HG02970 (cell line): ENCODE measurements around the gene UBE3C.
"Not testable (repeated sequence)": the region's sequence is repeated elsewhere in the genome, so short reads cannot be mapped to it uniquely, and the experiment has no call there.

ENCODE experiments used
- ATAC-seq: cut with Tn5 transposase; IDR thresholded peaks from one replicate; pipeline ENCODE4 v1.9.1; 2021; ENCODE audit warnings: mild to moderate bottlenecking, moderate library complexity, moderate number of reproducible peaks; ENCODE audit not compliant: unreplicated experiment, low FRiP score

Gene UBE3C

DNA sequence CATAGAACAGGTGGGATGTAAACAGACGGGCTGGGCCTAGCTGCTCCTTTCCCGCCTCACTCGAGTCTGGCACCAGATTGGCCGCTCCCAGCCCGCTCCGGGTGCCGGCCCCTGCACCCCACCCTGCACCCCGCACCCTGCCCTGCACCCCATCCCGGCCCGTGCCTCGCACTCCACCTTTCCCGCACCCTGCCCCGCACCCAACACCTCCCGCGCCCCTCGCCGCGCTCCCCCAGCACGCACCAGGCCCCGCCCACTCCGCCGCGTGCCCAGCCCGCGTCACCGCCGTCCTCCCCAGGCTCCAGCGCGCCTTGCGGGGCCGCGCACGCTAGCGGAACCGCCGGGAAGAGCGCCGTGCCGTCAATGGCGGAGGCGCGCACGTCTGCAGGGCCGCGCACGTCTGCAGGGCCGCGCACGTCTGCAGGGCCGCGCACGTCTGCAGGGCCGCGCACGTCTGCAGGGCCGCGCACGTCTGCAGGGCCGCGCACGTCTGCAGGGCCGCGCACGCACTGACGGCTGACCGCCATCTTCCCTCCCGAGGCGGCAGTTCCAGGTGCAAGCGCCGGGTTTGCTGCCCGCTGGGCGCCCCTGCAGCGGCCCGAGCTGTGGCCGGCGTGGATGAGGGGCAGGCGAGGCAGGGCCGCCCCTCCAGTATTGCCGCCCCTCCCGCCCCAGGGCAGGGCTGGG is at the start of gene UBE3C:
UBE3C (plus strand) TSS at position 503 of the 687 bp plus-strand sequence. CDS start 347 bp downstream, outside the sequence.
- peak; percentile 91 for ATAC-seq

DNA sequence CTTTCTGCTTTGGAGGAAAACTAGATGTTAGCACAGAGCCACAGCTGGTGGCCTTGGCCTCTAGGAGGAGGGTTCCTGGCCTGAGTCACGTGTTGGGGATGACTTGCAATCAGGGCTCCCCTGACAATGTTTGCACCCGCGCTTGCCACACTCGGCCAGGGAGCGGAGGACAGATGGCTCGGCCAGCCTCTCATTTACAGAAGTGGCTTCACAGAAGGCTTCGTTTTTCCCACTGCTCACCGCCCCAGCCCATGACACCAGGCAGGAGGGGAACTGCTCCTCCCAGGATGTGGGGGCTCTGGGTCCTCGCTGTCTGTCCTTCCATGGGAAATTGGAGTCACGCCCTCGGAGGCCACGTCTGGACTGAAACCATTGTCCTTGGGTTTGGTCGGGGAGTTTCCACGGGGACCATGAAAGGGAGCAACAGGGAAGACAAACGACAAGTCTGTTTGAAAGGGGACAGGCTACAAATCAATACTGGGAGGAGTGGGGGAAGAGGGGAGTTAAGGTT is 49.6 kb upstream of the UBE3C start:
- ATAC-seq: no peak

DNA sequence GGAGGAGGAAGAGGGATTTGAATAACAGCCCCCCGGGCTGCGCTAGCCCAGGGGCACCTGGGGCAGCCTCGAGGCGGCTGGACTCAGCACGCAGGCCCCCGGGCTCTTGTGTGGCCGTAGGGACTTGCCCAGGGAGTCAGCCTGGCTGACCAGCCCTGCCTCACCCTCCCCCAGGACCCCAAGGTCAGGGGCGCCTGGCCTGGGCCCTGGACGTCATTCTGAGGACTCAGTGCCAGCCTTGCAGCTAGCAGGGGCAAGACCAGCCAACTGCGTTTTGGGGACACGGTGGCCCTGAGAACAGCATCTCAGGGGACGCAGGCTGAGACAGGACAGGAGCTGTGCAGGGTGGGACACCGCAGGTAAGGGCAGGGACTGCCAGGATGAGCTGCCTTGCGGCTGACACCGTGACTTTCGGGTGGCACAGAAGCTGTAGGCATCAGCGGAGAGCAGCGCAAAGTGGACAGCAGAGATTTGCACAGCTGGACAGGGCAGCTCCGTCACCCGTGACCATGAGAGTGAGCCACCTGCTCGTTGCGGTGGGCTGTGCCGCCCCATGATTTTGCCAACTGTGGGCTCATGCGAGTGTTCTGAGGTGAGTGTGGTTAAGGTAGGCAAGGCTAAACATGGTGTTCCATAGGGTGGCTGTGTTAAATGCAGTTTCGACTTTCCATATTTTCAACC is 48.1 kb upstream of the UBE3C start:
- no peak for ATAC-seq

DNA sequence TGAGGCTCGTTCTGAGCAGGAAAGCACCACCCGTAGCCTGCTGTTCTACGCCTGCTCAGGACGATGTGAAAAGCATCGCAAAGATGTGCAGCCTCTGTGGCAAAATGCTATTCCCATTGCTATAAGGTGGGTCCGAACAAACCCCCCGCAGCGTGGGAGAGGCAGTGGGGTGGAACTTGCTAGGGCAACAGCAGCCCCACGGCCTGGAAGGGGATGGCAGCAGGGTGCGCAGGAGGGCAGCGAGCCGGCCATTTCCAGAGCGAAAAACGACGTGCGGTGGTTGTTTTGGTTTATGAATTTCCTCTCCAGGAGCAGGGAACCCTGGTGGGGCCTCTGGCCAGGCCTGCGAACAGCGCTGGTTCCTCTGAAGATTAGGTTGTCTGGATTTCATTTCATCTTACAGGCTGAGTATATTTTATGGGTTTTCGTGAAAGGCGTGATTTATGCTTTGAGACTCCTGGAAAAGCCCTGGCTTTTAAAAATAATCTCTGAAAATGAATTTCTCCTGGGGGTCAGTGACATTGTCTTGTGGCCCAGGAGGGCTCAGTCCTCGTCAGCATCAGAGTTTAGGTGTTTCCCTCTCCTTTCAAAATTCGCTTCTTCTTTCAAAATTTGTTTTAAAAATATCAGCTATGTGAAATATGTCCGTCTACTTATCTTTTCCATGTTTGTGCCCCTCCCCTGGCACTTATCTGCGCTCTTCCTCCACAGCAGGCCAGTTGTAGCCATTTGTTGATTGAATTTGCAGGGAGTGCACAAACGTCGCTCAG is 42.3 kb upstream of the UBE3C start:
- ATAC-seq: no peak

DNA sequence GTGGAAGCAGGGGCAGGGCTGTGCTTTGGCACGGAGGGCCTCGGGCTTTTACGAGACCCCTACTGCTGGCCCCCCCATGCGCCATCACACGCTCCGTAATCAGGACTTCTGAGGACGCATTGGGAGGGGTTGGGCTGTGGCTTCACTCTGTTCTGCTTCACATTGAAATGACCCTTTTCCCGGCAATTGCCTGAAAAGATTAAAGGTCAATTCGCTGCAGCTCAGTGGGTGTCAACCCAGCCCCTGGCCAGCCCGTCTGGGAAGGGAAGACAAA is 41.7 kb upstream of the UBE3C start:
- no peak for ATAC-seq

DNA sequence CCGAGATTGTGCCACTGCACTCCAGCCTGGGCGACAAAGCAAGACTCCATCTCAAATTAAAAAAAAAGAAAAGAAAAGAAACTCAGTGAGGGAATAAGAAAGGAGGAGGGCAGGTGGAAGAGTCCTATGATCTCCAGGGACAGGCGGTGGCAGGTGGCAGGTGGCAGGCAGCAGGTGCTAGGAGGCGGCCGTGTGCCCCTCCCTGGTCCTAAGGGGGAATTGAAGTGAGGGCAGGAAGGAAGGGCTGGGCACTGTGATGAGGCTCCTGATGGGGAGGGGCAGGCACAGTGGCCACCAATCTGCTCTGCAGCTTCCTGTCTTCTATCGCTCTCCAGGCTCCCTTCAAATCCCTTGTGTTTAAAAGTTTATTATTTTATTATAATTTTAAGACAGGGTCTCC is 41.2 kb upstream of the UBE3C start:
- ATAC-seq: no peak

DNA sequence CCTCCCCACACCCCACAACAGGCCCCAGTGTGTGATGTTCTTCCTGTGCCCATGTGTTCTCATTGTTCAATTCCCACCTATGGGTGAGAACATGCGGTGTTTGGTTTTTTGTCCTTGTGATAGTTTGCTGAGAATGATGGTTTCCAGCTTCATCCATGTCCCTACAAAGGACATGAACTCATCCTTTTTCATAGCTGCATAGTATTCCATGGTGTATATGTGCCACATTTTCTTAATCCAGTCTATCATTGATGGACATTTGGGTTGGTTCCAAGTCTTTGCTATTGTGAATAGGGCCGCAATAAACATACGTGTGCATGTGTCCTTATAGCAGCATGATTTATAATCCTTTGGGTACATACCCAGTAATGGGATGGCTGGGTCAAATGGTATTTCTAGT is 38.7 kb upstream of the UBE3C start:
- ATAC-seq: not testable (repeated sequence)

DNA sequence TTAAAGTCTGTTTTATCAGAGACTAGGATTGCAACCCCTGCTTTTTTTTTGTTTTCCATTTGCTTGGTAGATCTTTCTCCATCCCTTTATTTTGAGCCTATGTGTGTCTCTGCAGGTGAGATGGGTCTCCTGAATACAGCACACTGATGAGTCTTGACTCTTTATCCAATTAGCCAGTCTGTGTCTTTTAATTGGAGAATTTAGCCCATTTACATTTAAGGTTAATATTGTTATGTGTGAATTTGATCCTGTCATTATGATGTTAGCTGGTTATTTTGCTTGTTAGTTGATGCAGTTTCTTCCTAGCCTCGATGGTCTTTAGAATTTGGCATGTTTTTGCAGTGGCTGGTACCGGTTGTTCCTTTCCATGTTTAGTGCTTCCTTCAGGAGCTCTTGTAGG is 35.1 kb upstream of the UBE3C start:
- ATAC-seq: not testable (repeated sequence)

DNA sequence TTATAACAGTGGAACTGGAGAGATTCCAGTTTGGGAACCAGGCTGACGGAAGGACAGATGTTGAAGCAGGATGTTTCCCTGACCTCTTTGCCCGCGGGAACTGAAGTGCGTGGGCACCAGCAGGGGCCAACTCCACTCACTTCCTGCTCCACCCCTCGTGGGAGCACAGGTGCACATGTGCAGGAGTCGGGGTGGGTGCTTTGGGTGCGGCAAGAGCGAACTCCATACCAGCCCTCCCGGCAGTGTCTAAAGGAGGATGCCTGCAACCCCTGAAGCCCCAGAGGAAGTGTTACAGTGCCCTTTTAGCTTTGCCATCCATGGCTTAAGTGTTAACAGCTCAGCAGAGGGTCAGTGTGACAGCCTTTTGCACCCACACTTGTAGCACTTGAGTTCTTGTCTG is 27.4 kb upstream of the UBE3C start:
- ATAC-seq: no peak

DNA sequence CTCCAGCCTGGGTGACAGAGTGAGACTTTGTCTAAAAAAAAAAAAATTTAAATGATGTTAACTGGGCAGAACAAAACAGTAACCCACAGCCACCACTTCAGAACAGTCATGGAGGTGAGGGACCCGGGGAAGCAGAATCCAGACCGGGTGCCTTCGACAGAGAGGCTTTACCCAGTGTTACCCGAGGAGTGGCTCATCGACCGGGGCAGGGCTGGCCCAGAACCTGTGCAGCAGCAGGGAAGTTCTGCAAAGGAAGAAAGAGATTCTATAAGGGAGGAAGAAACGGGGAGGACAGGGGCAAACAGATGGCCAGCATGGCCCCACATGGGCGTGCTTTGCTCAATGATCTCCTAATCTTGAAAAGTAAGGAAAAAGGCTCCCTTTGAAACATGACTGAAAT is 26.0 kb upstream of the UBE3C start:
- ATAC-seq: no peak

DNA sequence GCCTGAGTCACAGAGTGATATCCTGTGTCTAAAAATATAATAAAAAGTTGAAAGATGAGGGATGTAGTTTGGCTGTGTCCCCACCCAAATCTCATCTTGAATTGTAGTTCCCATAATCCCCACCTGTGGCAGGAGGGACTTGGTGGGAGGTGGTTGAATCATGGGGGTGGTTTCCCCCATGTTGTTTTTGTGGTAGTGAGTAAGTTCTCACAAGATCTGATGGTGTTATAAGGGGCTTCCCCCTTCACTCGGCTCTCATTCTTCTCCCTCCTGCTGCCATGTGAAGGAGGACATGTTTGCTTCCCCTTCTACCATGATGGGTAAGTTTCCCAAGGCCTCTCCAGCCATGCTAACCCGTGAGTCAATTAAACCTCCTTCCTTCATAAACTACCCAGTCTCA is 25.1 kb upstream of the UBE3C start:
- ATAC-seq: no peak

DNA sequence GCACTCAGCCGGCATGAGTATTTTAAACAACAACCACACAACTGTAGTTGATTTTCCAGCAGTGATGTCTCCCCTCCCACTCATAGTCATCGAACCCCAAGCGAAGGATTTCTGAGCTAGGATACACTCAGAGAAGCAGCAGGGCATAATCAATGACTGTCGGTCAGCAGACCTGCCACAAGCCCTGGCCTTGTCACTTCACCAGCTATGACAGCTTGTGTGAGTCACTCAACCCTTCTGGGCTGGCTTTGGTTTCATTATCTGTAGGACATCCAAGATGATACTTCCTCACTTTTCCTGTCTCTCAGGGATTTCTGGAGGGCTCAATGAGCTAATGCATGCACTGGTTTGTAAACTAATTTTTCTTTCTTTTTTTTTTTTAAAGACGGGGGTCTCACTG is 22.0 kb upstream of the UBE3C start:
- ATAC-seq: no peak

DNA sequence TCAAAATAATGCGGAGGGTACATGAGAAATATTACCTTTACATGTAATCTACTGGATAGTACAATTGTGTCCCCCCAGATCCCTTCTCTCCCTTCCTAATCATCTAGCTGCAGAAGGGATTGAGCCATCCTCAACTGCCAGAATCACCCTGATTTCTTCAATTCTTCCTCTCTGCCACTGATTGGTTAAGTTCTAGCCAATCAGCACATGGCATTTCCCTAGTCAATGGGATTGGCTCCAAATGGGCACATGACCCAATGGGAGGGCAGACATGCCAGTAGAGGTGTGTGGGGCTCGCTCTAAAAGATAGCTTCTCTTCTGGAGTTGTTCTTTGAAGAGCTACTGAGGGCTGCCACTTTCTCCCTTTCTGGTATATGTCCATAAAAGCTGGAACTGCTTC is 20.9 kb upstream of the UBE3C start:
- no peak for ATAC-seq

DNA sequence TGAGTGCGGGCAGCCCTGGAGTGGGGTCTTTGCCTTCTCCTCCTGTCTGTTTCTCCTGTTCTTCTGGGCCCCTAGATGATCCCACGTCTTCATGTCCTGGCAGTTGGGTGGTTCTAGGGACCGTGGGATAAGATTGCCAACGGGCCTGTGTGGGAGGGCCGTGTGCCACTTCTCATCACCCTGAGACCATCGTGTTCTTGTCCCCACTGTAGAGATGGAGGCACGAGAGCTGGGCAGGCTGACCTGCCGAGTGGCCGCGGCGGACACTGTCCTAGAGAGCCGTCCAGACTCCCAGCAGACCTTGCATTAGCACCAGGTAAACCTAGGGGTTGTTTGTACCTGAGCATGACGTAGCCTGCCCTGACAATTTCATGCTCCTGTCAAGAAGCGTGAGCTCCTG is 18.5 kb upstream of the UBE3C start:
- no peak for ATAC-seq

DNA sequence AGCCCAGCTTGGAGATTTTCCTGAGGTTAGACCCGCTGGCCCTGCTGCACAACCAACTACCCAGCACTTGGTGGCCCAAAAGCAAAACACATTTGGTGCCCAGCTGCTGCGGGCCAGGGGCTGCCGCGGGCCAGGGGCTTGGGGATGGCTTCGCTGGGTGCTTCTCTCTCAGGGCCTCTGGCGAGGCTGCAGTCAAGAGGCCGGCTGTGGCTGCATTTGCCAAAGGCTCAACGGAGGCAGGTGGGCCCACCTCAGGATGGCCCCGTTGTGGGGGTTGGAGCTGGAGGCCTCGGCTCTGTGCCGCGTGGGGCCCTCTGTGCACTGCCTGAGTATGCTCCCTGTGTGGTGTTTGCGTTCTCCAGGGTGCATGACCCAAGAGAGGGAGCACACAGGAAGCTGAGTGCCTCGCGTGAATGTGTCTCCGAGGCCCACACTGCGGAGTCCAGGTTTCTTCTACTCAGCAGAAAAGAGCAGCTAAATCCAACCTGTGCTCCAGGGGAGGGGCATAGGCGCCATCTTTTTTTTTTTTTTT is 17.5 kb upstream of the UBE3C start:
- no peak for ATAC-seq

DNA sequence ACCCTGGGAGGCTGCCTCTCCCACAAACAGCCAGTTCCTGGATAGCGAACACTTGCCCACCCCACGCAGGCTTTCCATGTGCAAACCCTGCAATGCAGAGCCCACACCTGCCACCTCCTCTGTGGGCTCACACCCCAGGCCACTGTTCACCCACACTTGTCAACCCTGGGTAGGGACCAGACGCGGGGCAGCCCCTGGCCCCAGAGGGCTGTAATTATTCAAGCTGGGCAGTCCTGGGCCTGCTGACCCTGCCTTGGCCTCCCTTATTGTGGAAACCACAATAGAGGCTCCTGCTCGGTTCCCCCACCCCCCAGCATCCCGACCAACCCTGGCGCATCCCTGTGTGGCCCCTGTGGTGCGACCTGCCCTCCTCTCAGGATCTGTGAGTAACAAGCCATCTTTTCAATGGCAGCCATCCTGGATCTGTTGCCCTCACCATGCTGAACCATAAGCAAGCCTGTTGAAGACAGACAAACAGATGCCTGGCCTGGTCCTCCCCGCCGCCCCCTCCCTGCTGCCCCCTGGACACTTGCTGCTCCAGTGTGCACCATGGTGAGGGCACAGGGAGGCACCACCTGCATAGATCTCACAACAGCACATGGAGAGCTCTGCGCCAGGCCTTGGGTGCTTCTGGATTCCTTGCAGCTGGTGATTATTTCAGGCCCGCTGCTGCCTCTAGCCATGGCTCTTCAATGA is 15.8 kb upstream of the UBE3C start:
- no peak for ATAC-seq

DNA sequence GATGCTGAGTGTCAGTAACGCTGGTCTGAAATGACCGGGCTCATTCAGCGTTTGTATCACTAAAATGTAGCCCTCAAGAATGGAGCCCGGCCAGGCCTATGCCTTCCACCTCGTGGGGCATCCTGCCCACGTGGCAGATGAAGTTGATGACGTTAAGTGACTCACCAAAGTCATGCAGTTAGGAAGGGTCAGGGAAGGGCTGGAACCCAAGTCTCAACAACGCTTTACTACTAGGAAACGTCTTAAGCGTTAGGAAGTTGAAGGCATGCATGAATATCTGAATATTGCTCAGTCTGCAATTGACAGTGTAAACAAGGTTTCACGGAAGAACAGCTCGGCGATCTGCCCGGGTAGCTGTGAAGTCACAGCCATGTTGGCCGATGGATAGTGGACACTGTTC is 14.0 kb upstream of the UBE3C start:
- no peak for ATAC-seq

DNA sequence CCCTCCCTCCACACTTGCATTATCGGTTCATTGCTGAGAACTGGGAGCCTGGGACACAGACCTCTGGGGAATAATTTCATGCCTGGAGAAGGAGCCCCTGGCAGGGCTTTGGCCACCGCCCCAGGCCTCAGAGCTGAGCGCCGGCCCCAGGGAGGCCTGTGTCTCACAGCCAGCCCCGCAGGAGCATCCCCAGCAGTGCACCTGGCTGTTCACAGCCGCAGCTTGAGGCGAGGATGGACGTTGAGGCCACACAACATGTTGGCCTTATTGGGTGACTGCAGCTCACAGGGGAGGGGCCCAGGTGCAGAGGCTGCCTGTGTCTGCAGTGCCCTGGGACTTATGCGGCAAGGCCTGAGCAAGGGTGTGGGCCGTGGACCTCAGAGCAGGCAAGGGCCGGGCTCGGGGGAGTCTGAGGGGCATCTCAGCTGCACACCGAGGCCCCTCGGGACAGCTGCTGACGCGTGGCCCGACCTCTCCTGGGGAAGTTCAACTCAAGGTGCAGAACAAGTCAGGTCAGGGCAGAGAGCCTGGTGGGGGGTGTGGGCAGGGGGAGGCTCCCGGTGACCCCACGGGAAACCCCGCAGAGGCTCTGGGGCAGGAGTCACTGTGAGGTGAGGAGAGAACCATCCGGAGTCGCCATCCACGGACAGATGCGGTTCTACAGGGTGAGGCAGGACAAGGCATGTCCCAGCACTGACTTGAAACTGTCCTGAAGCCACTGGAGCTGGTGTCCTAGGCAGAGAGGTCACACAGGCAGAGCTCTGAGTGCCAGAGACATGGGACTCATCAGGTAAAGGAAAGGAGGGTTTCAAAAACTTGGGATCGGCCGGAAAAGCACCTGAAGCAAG is 13.1 kb upstream of the UBE3C start:
- ATAC-seq: no peak

DNA sequence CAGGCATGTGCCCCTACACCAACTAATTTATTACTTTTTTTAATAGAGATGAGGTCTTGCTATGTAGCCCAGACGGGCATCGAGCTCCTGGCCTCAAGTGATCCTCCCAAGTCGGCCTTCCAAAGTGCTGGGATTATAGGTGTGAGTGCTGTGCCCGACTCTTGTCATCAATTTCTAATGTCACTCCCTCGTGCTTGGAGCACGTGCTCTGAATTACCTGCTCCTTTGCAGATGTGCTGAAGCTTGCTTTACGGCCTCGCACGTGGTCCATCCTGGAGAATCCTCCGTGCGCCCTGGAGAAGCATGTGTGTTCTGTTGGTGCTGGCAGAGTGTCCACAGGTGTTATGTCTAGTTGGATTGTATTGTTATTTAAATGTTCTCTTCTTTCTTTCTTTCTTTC is 11.8 kb upstream of the UBE3C start:
- ATAC-seq: no peak

DNA sequence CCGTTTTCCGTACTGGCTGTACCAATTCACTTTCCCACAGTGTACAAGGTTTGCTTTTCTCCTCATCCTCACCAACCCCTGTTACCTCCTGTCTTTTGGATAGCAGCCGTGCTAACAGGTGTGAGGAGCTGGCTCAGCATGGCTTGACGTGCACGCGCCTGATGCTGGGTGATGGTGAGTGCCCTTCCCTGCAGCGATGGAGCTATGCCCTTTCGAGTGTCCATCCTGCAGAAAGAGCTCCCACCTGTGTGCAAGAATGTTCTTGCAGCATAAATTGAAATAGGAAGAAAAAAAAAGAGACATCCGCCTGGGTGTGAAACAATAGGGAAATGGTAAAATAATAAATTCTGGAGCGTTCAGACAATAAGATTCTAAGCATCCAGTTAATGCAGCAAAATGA is 9.5 kb upstream of the UBE3C start:
- no peak for ATAC-seq
